HG03175 (cell line): ENCODE measurements around the gene LAMA1.

Source experiments
- ATAC-seq: cut with Tn5 transposase; IDR thresholded peaks from one replicate; pipeline ENCODE4 v1.9.1; 2021; ENCODE audit warnings: mild to moderate bottlenecking, moderate library complexity; ENCODE audit not compliant: unreplicated experiment

Gene LAMA1

GRCh38 chr18:7000484-7001096 lies 117.0 kb downstream of the LAMA1 start:
- ATAC-seq, result no peak

GRCh38 chr18:6997808-6998207 lies 119.8 kb downstream of the LAMA1 start:
- no peak for ATAC-seq

DNA sequence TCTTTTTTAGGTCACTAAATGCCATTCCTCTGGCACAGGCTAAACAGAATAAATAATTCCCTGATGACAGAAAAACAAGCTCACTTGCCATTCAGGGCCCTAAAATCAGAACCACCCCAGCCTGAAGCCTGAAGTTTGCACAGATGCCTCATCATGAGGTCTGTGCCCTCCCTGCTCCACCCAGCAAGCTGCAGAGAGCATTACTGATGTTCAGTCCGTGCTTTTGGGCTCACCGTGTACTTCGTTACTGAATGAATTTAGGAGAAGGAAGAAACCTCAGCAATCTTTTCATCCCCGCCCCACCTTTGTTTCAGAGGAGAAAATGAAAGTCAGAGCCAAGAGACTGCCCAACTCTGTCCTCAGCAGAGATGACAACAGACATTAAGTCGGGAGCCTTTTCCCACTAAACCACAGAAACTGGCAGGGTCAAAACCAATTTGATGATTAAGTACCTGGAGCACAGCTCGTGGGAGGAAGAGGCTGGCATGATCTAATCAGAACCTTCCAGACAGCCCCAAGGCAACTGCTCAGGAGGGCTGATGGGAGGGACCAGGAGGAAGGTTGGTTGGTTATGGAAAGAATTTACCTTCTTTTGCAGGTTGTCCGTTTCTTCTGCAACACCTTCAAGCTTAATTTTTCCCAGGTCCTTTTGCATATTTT lies 122.7 kb downstream of the LAMA1 start:
- ATAC-seq, result no peak

DNA sequence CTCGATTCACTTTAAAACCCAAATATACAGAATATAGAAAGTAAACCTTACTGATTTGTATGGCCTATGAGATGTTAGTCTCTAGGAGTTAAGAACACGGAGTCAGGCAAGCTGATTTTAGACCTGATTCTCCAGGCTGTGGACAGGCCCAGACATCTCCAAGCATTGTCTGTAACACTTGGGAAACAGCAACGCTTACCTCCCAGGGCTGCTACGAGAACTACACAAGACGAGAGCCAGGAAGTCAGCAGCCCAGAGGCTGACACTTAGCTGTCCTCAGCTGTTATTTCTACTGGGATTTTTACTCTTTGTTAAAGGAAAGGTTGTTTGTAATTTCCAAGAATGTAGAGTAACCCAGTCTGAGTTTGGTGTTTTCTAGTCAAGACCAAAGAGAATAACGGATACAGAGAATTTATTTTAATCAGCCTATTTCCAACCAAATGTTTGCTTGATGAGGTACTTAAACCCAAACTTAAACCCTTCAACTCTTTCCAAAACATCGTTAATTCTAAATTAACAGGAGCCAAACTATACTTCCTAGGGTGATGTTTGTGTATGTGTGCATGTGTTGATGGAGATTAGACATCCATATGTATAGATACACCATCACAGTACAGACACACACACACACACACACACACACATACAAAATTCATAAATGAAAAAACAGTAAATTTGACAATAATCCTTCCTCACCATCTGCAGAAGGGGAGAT lies 123.4 kb downstream of the LAMA1 start:
- ATAC-seq, result no peak

DNA sequence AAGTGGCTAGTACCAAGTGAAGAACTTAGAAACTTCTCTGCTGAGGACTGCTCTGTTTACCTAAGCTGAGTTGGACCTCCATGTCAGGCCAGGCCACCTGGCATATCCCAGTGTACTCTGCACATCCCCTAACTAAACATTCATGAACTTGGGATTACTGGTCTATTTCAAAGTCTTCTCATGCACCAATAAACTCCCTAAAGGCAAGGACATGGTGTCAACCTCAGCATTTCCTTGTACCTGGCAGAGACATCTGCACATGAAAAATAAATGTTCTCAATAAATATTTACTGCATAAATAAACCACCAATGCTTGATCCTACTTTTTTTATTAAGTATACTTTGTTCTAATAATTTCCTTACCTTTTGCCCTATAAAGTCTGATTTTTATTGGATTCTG lies 124.8 kb downstream of the LAMA1 start:
- ATAC-seq, result no peak

DNA sequence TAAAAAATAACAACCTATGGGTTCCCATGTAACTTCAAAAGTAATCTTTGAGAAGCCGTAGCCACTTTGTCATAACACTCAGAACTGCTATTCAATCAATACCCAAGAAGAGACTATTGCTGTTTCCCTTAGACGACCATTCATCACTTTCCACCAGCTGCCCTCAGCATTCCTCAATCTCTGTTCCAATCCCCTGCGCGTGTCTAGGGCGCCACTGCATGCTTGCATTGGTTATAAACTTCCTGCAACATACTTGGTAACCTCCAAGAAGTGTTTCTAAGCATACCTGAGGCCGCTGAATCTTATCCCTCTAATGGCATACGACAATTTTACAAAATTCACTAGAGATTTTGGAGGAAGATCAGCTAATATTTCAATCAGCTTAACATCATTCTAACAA lies 134.2 kb downstream of the LAMA1 start:
- no peak for ATAC-seq

- no peak for ATAC-seq
Measured at GRCh38 chr18:6982398-6982797, 135.2 kb downstream of the LAMA1 start.

DNA sequence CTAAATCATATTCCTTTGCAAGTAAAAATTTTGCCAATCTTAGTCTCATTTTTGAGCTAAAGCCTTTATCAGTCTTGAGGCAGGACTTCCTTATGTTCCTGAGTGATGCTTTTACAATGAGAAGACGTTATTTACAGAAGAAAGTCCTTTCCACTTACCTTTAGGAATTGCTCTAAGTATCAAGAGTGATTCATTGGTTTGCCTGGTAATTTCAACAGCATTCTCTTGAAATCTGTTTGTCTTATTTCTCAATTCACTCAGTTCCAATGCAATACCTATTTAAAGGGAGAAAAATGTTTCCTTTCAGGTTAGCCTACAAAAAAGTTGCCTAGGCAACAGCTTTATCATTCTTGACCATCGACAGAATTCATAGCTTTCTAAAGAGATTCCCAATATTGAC lies 137.2 kb downstream of the LAMA1 start:
- no peak for ATAC-seq

DNA sequence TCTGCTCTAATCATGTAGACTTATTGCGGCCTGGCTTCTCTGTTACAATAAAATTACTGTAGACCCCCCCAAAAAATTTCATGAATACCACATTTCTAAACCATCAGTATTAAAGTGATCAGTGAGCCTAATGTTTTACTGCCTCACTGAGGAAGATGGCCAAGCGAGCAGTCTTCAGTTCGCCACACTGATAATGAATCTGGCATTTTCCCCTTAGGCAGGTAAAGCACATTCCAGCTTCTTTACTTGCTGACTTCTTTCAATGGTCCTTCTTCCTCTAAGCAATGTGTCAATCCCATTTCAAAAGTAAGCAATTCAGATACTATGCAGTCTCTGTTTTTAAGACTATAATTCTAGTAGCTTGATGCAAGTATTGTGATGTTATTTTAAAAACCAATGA lies 137.6 kb downstream of the LAMA1 start:
- ATAC-seq, result no peak

GRCh38 chr18:6976935-6977334 lies 140.7 kb downstream of the LAMA1 start:
- no peak for ATAC-seq

DNA sequence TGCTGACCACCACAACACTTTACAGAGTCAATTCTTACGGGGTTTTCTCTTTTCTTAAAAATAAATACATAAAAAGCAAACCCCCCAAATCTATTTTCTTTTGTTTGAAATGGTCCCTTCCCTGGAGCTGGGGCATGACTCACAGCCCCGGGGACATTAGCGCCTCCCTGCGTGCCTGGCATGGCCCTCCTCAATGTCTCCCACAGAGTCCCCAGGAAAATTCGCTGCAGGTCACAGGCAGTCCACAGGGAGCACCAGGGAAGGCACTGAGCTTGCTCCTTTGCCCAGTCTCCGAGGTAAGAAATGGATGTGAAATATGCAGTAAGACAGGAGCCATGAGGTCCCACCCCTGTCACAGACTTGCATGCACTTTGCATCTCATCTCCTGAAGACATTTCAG lies 142.5 kb downstream of the LAMA1 start:
- no peak for ATAC-seq

GRCh38 chr18:6971823-6972478 lies 145.6 kb downstream of the LAMA1 start:
- no peak for ATAC-seq

- no peak for ATAC-seq
Measured at GRCh38 chr18:6963452-6964097, 154.0 kb downstream of the LAMA1 start.

- ATAC-seq, result no peak
Measured at GRCh38 chr18:6962571-6963451, 154.8 kb downstream of the LAMA1 start.

GRCh38 chr18:6961331-6961730 lies 156.3 kb downstream of the LAMA1 start:
- no peak for ATAC-seq

DNA sequence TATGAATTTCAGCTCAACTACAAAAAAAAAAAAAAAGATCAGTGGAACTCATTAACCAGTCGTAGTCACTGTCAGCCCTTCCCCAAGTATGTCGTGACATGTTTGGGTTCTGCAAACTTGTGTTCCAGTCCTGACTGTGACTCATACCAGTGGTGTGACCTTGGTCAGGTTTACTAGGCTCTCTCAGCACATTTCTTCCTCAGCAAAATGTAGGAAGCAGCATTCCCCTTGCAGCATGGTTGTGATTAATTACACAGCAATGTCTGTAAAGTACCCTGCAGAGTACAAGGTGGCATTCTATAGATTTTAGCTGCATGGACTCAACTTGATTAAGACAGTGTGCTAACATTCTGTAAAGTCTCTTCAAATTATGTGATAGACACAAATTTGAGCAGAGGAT lies 156.9 kb downstream of the LAMA1 start:
- no peak for ATAC-seq

DNA sequence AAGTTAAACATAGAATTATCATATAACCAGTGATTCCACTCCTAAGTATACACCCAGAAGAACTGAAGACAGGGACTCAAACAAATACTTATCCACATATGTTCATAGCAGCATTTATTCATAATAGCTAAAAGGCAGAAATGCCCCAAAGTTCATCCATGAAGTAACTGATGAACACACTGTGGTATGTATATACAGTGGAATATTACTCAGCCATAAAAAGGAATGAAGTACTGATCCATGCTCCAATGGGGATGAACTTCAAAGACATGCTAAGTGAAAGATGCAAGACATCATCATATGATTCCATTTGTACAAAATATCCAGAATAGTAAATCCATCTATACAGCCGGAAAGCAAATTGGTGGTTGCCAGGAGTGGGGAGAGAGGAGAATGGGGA lies 157.5 kb downstream of the LAMA1 start:
- ATAC-seq, result no peak

GRCh38 chr18:6959110-6959509 lies 158.5 kb downstream of the LAMA1 start:
- ATAC-seq, result no peak

DNA sequence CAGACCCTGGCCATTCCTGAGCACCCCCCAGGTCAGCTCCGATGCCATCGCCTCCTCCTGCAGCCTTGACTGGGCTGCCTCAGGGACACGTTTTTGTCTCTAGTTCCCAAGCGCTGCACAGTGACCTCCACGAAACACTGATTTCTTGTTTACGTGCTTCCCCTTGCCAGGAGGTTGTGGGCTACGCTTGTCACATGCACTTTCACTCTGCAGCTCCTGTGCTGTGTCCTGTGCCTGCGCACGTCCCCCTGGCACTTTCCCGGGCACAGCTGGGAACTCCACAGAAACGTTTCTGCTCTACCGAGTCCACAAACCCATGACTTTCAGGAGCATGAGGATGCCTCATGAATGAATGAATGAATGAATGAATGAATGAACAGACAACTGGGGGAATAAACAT lies 160.6 kb downstream of the LAMA1 start:
- no peak for ATAC-seq

GRCh38 chr18:6956495-6956894 lies 161.1 kb downstream of the LAMA1 start:
- no peak for ATAC-seq
